Measurements from ENCODE around the gene LRRN3. TPM values are rescaled to one million over a fixed set of nuclear protein-coding genes. Genes with fewer than 3 reads are reported as not detected.
A peak's percentile ranks its signal among the peaks of the same experiment; 100 is the strongest.

The LRRN3 gene
- total RNA-seq, 3 donors from 2014 or later, result 1.6 to 2.4 (median 1.6) TPM

DNA sequence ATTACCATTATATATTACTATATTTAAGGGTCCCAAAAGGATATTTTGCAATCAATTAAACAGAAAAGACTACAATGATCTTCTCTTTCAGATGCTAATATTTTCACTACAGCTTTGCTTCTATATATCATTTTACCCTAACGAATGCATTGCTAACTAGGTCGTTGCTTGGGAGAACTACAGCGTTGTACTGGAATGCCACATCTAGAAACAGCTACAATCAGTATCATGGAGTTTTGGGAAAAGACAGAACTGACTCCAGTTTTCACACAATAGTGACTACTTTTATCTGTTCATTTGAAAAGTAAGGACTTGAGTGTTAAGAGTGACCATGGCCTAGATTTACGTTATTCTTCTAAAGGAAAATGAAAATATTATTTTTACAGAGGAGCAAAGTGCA, 38.5 kb downstream of the LRRN3 start:
- H3K27me3 ChIP-seq, result no peaks in the 10 kb centered on the region
- H3K4me3 ChIP-seq, result no peak overlapping the region
- H3K27ac ChIP-seq, result no peak overlapping the region
- TF ChIP-seq POLR2AphosphoS5 (IDR thresholded peaks at IDR 0.05), result no peak
- TF ChIP-seq POLR2A (IDR thresholded peaks at IDR 0.05), result no peak
- no peak for TF ChIP-seq CTCF (IDR thresholded peaks at IDR 0.05)
- DNase-seq (ENCODE audit: low spot score in 2 of 2), result no peak
- intact Hi-C loops (cut with DNase I; ENCODE audit: low total_unique reads), result no loop called here
- no peaks in the 10 kb centered on the region for H3K36me3 ChIP-seq
- H3K9me3 ChIP-seq, result no peaks in the 10 kb centered on the region
- no peaks in the 10 kb centered on the region for H3K4me1 ChIP-seq

DNA sequence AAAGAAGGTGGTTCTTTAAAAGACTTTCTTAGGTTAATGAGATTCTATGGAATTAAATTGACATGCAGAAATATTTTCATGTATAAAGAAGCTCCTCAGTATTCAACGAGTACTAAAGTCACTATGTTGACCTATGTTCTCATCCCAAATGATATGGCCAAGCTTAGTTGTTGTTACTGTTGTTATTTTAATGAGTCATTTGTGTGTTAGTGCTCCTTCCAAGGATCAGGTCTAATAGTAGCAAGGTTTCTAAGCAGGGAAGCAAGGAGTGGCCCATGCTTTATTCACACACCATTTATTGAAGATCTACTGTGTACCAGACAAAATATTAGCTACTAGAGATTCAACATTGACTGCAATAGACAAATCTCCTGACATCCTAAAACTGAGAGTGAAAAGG, 41.9 kb downstream of the LRRN3 start:
- H3K27me3 ChIP-seq, result no peaks in the 10 kb centered on the region
- no peaks in the 10 kb centered on the region for H3K9me3 ChIP-seq
- intact Hi-C loops (cut with DNase I; ENCODE audit: low total_unique reads), result no loop called here
- no peak overlapping the region for H3K27ac ChIP-seq
- no peak for DNase-seq (ENCODE audit: low spot score in 2 of 2)
- H3K4me1 ChIP-seq, result no peaks in the 10 kb centered on the region
- TF ChIP-seq POLR2A (IDR thresholded peaks at IDR 0.05) (no peak), POLR2AphosphoS5 (IDR thresholded peaks at IDR 0.05) (no peak), CTCF (IDR thresholded peaks at IDR 0.05) (no peak)
- no peaks in the 10 kb centered on the region for H3K36me3 ChIP-seq
- no peak overlapping the region for H3K4me3 ChIP-seq

DNA sequence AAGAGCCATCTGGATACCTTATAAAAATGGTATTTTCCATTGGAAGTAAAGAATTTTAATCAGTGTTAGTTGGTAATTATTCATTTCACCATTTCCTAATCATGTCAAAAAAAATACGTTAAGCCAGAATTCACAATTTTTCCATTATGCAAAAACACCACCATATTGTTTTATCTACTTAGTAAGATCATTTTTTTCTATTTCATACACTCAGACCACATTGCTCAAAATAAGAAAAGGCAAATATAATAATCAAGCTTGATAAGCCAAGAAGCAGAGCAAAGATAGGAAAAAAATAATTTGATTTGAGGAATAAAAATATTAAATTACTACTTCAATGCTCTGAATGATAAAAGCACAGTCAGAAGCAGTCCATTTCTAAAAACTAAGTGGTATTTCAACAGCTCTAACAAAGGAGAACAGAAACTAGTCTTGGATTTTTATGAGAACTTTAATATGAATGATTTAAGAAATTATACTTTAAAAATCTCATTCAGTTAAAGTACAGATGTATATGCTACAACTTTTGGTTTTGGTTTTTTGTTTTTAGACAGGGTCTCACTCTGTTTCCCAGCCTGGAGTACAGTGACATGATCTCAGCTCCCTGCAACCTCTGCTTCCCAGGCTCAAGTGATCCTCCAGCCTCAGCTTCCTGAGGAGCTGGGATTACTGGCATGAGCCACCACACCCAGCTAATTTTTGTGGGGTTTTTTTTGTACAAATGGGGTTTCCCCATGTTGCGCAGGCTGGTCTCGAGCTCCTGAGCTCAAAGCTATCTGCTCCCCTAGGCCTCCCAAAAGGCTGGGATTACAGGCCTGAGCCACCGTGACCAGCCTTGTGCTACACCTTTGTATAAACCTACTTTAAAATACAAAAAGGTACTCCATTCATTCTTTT, 46.6 kb downstream of the LRRN3 start:
- DNase-seq (ENCODE audit: low spot score in 2 of 2), result no peak
- H3K9me3 ChIP-seq, result no peaks in the 10 kb centered on the region
- H3K4me1 ChIP-seq, result no peaks in the 10 kb centered on the region
- no peaks in the 10 kb centered on the region for H3K27me3 ChIP-seq
- peak overlapping the region in 1 of 2 donors; percentile 0 for H3K27ac ChIP-seq
- intact Hi-C loops (cut with DNase I; ENCODE audit: low total_unique reads), result no loop called here
- TF ChIP-seq POLR2AphosphoS5 (IDR thresholded peaks at IDR 0.05), result no peak
- TF ChIP-seq CTCF (IDR thresholded peaks at IDR 0.05), result no peak
- no peak for TF ChIP-seq POLR2A (IDR thresholded peaks at IDR 0.05)
- H3K4me3 ChIP-seq, result no peak overlapping the region
- no peaks in the 10 kb centered on the region for H3K36me3 ChIP-seq

GRCh38 chr7:111138193-111138569, 47.3 kb downstream of the LRRN3 start:
- no peak for DNase-seq (ENCODE audit: low spot score in 2 of 2)
- no peaks in the 10 kb centered on the region for H3K36me3 ChIP-seq
- no peaks in the 10 kb centered on the region for H3K27me3 ChIP-seq
- H3K9me3 ChIP-seq, result no peaks in the 10 kb centered on the region
- TF ChIP-seq POLR2A (IDR thresholded peaks at IDR 0.05), result no peak
- no peak for TF ChIP-seq CTCF (IDR thresholded peaks at IDR 0.05)
- TF ChIP-seq POLR2AphosphoS5 (IDR thresholded peaks at IDR 0.05), result no peak
- H3K4me1 ChIP-seq, result no peaks in the 10 kb centered on the region
- peak overlapping the region; percentile 0 to 9 for H3K27ac ChIP-seq
- intact Hi-C loops (cut with DNase I; ENCODE audit: low total_unique reads), result no loop called here
- no peak overlapping the region for H3K4me3 ChIP-seq

GRCh38 chr7:111138586-111138985, 47.7 kb downstream of the LRRN3 start:
- Histone ChIP-seq H3K27ac (peak overlapping the region in 1 of 2 donors; percentile 9), H3K27me3 (no peaks in the 10 kb centered on the region), H3K4me3 (no peak overlapping the region), H3K4me1 (no peaks in the 10 kb centered on the region), H3K36me3 (no peaks in the 10 kb centered on the region), H3K9me3 (no peaks in the 10 kb centered on the region)
- TF ChIP-seq POLR2AphosphoS5 (IDR thresholded peaks at IDR 0.05) (no peak), POLR2A (IDR thresholded peaks at IDR 0.05) (no peak), CTCF (IDR thresholded peaks at IDR 0.05) (no peak)
- intact Hi-C loops (cut with DNase I; ENCODE audit: low total_unique reads), result no loop called here
- no peak for DNase-seq (ENCODE audit: low spot score in 2 of 2)
